NCI-H510A (cell line): ENCODE data around the gene PRUNE2.
"Not testable (repeated sequence)": the region's sequence is repeated elsewhere in the genome, so short reads cannot be mapped to it uniquely, and the experiment has no call there.

Source experiments
- DNase-seq: peaks from one replicate; lab custom pipeline; 2025; lab: John Stamatoyannopoulos, UW

PRUNE2 gene

DNA sequence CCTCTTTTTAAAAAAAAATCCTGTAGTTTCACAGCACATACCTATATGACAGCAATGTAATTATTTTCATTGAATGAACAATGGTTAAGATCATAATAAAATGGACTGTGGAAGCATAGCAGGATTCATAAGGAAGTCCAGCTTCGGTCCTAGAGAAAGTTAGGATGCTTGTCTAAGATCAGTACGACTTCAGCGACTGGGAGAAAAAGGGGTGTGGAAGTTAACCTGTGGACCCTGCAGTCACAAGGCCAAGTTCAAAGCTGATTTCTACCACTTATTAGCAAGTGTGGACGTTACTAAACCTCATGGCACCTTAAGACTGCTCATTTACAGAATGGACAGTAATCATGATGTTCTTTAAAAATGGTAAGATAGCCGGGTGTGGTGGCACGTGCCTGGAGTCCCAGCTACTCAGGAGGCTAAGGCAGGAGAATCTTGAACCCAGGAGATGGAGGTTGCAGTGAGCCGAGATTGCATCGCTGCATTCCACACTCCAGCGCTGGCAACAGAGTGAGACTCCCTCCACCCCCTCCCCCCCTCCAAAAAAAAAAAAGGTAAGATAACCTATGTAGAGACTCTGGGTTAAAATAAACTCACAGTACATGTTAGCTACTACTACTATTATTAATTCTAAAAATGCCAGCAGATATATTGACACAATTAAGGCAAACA lies 213.3 kb downstream of the PRUNE2 start:
- no peak for DNase-seq

GRCh38 chr9:76691517-76692313 lies 214.2 kb downstream of the PRUNE2 start:
- DNase-seq, result peak; percentile 53

DNA sequence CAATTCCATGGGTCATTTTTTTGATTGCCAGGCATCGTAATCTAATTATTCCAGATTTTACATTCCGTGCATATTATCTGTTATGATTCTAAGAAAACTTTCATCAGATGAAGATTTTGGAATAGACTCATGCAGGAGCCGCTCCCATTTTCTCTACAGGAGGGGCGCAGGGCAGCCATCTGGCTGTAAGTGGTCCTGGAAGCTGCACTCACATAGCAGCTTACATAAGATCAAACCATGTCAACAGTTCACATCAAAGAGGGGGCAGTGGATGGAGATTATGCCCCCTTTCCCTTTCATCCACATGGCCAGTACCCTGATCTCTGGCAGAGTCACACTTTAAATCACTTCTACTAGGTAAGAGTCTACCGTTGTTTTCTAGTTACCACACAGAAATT lies 214.9 kb downstream of the PRUNE2 start:
- no peak for DNase-seq

GRCh38 chr9:76690246-76690972 lies 215.5 kb downstream of the PRUNE2 start:
- no peak for DNase-seq

- DNase-seq, result peak; percentile 84
Observed at GRCh38 chr9:76688471-76689238, 217.3 kb downstream of the PRUNE2 start.

GRCh38 chr9:76687861-76688391 lies 218.0 kb downstream of the PRUNE2 start:
- DNase-seq, result peak; percentile 24

DNA sequence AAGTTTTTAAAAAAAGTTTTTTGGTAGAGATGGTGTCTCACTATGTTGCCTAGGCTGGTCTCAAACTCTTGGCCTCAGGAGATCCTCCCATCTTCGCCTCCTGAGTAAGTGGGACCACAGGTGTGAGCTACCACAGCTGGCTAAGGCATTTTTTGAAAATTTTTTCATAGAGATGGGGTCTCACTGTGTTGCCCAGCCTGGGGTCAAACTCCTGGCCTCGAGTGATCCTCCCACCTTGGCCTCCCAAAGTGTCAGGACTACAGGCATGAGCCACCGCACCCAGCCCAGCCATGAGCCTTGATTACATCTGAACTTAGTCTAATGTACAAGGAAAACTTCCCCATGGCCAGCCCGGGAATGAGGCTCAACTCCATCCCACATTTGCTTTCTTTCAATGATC lies 219.2 kb downstream of the PRUNE2 start:
- DNase-seq, result no peak

GRCh38 chr9:76684213-76684612 lies 221.7 kb downstream of the PRUNE2 start:
- no peak for DNase-seq

DNA sequence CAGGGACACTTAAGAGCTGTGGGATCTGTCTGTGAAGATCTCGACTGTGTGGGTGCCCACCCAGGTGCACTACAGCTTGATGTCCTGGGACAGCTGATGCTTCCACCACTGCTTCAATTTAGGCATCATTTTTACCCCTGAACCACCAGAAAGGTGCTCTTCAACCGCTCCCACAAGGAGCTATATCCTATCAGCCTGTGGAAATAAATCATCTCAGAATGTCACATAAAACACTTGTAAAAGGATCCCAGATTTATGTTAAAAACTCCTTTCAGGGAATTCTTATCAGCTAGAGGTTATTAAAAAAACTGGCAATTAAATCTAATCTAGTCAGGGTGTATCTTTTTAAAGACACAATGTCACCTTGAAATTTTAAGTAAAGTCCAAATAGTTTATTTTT lies 224.4 kb downstream of the PRUNE2 start:
- no peak for DNase-seq

DNA sequence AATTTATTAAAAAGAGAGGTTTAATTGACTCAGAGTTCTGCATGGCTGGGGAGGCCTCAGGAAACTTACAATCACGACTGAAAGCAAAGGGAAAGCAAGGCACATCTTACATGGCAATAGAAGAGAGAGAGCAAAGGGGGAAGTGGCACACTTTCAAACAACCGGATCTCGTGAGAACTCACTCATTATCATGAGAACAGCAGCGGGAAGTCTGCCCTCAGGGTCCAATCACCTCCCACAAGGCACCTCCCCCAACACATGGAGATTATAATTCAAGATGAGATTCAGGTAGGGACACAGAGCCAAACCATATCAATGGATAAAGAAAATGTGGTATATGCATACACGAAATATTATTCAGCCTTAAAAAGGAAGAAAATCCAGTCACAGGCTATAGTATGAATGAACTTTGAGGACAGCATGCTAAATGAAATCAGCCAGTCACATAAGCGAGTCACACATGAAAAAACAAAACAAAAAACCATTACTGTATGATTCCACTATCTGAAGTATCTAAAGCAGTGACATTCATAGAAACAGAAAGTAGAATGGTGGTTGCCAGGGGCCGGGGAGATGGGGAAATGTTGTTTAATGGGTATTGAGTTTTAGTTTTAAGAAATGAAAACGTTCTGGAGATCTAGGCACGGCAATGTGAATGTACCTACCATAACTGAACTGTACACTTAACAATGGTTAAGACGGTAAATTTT lies 225.0 kb downstream of the PRUNE2 start:
- no peak for DNase-seq

DNA sequence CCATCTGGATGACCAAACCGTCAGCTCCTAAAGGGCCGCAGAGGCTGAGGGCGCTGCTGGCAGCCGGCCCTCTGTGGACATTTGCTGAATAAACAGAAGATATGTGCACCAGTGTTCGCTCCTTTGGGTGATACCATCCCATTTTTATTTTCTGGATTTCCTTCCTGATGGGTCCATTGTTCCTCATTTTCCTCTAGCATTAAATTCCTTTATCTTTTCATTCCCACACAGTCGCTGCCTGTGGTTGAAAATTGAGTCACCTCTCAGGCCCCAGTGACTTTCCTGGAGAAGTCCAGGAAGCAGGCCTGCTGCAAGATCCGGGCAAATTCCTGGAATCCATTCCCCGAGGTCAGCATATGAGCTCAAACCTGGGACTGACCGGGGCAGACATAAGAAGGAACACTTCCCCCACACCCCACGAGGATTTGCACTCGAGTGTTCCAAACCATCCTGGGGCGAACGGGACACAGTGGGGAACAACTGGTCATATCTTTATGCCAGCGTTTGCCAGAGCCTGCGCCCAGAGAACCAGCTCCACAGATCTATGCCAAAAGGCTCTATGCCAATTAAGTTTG lies 228.3 kb downstream of the PRUNE2 start:
- DNase-seq, result no peak

DNA sequence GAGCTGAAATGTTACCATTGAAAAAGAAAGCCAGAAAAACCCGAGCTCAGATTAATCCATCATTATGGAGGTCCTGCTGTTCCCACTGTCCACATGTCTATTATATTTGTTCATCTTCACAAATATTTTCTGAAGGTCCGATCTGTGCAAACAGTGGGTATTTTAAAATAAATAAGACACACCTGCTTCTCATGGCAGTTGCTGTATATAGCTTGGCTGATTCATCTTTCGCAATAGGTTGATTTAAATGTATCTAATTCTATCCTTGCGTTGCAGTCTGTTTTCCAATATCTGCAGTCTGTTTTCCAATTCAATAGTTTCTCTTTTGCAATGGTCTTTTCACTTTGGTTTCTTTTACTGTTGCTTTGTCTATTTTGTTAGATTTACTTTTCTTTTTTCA lies 229.1 kb downstream of the PRUNE2 start:
- peak; percentile 32 for DNase-seq

GRCh38 chr9:76667521-76667957 lies 238.4 kb downstream of the PRUNE2 start:
- no peak for DNase-seq

- not testable (repeated sequence) for DNase-seq
Observed at GRCh38 chr9:76665966-76666365, 239.9 kb downstream of the PRUNE2 start.

GRCh38 chr9:76665458-76665857 lies 240.5 kb downstream of the PRUNE2 start:
- DNase-seq, result no peak

DNA sequence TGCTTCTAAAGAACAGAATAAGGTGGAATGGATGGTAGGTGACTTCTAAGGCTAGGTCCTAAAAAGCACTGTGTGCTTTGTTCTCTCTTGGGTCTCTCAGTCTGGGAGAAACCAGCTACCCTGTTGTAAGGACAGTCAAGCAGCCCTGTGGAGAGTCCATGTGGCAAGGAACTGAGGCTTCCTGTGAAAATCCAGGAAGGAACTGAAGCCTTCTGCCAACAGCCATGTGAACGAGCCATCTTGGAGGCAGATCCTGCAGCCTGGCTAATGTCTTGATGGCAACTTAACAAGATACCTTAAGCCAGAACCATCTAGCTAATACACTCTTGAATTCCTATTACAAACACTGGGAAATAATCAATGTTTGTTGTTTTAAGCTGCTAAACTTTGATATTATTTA lies 241.8 kb downstream of the PRUNE2 start:
- no peak for DNase-seq

- no peak for DNase-seq
Observed at GRCh38 chr9:76662476-76663281, 243.2 kb downstream of the PRUNE2 start.

DNA sequence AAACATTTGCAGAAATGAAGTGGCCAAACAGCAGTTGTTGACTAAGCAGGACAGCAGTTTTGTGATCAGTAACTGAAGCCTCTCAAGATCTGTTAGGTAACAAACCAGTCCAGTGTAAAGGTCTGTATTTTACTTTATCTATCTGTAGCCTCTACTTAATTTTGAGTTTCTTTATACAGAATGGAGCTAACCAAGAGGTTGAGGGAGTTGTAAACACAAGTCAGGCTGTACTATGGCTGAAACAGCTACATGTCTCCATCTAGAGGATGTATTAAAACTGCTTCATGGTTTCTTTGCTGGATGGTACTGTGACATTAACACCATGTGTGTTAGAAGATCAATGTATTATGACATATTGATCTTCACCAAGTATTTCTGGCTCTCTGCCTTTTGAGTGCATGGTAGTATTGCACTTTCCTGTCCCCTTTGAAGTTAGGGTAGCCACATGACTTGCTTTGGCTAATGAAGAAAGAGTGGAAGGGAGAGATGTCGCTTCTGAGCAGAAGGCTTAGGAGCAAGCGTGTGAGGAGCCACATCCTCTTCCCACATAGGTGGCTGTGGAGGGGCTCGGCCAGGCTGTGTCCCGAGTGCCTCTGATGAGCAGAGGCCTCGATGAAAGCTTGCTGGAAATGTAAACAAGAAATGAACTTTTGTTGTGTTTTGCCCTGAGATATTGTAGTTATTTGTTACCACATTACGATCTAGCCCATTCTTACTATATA lies 247.2 kb downstream of the PRUNE2 start:
- no peak for DNase-seq

DNA sequence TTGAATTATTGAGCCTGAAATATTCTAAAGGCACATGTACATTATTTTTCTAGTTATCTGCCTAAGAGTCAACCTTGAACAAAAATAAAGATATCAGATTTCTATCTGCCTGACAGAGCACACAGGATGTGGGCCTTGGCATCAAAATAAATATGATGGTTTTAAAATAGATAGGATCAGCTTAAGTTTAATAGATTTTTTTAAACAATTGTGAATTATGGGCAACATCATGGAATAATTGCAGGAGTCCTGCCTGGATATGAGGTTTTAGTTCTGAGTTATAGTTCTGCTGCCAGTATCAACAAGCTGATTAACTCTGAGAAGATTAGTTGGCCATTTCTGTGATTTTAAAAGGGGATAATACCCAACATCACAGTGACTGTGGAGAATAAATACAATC lies 248.6 kb downstream of the PRUNE2 start:
- no peak for DNase-seq
